ENCODE data around the gene OTUD4. TPM values are rescaled to one million over a fixed set of nuclear protein-coding genes. Genes with fewer than 3 reads are reported as not detected.

Gene OTUD4
- total RNA-seq, 2 donors from 2014 or later, result 26.7 to 33.2 TPM

DNA sequence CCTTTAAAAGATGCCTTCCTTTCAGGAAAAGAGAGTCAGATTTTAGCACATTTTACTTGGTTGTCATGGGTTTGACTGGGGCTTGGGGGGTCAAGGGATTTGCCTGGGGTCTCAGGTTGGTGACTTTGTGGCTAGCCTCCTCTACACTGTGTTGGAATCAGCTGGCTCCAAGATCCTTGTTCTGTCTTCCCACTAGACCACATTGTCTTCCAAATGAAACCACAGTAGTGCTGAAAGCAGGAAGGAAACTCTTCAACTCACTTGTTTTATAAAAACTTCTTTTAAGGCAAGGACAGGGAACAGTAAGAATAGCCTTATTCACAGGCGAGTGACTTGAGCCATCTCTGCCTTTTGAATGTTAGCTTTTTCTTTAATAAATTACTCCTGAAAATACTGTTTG lies 37.0 kb upstream of the OTUD4 start:
- TF ChIP-seq CTCF (IDR thresholded peaks at IDR 0.05), result no peak
- intact Hi-C loops (cut with DNase I), result no loop called here

GRCh38 chr4:145216535-145216934 lies 36.1 kb upstream of the OTUD4 start:
- no peak overlapping the region for H3K27ac ChIP-seq
- H3K4me3 ChIP-seq, result no peak overlapping the region
- no peaks in the 10 kb centered on the region for H3K36me3 ChIP-seq
- intact Hi-C loops (cut with DNase I), result no loop called here
- H3K9me3 ChIP-seq, result no peaks in the 10 kb centered on the region
- DNase-seq, result no peak
- H3K27me3 ChIP-seq, result no peaks in the 10 kb centered on the region
- no peak for TF ChIP-seq CTCF (IDR thresholded peaks at IDR 0.05)
- no peaks in the 10 kb centered on the region for H3K4me1 ChIP-seq
- H3K9ac ChIP-seq (ENCODE audit: low read depth in 2 of 2, low read length in 2 of 2), result no peak overlapping the region

More for the DNA sequence above, 37.0 kb upstream of the OTUD4 start:
- Histone ChIP-seq H3K4me3 (no peak overlapping the region), H3K27ac (no peak overlapping the region), H3K4me1 (no peaks in the 10 kb centered on the region), H3K36me3 (no peaks in the 10 kb centered on the region), H3K9me3 (no peaks in the 10 kb centered on the region), H3K9ac (ENCODE audit: low read depth in 2 of 2, low read length in 2 of 2) (no peak overlapping the region), H3K27me3 (no peaks in the 10 kb centered on the region)
- DNase-seq, result no peak

DNA sequence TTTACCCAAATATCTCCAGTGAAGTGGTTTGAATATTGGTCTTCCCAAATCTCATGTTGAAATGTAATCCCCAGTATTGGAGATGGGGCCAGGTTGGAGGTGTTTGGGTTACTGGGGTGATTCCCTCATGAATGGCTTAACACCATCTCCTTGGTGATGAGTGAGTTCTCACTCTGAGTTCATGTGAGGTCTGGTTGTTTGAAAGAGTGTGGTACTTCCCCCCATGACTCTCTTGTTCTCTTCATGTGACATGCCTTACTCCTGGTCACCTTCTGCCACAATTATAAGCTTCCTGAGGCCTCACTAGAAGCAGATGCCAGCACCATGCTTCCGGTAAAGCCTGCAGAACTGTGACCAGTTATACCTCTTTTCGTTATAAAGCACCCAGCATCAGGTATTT lies 32.9 kb upstream of the OTUD4 start:
- intact Hi-C loops (cut with DNase I), result no loop called here
- TF ChIP-seq CTCF (IDR thresholded peaks at IDR 0.05), result no peak
- Histone ChIP-seq H3K36me3 (no peaks in the 10 kb centered on the region), H3K27me3 (no peaks in the 10 kb centered on the region), H3K27ac (no peak overlapping the region), H3K4me3 (no peak overlapping the region), H3K9me3 (no peaks in the 10 kb centered on the region), H3K4me1 (no peaks in the 10 kb centered on the region), H3K9ac (ENCODE audit: low read depth in 2 of 2, low read length in 2 of 2) (no peak overlapping the region)
- no peak for DNase-seq

DNA sequence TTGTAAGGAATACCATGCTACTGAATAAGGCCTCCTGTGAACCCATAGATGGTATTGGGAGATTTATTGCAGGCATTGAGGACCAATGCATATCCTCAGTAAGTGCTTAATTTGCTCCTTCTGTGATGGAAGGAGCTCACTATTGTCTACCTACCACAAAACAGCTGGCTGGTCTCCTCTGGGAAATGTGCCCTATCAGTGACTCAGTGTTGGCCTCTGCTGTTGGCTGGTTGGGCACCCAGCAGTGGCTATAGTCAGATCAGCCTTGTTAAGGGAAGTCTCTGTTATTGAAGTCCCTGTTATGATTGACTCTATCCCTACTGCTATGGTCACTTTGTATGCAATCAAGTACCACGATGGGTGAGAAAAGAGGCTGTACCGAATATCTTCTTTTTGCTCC lies 27.5 kb upstream of the OTUD4 start:
- Histone ChIP-seq H3K9me3 (no peaks in the 10 kb centered on the region), H3K9ac (ENCODE audit: low read depth in 2 of 2, low read length in 2 of 2) (no peak overlapping the region), H3K4me3 (no peak overlapping the region), H3K4me1 (no peaks in the 10 kb centered on the region), H3K27me3 (no peaks in the 10 kb centered on the region), H3K36me3 (no peaks in the 10 kb centered on the region), H3K27ac (no peak overlapping the region)
- TF ChIP-seq CTCF (IDR thresholded peaks at IDR 0.05), result no peak
- no peak for DNase-seq
- intact Hi-C loops (cut with DNase I), result no loop called here

- Histone ChIP-seq H3K36me3 (no peaks in the 10 kb centered on the region), H3K27ac (no peak overlapping the region), H3K27me3 (no peaks in the 10 kb centered on the region), H3K9me3 (no peaks in the 10 kb centered on the region), H3K9ac (ENCODE audit: low read depth in 2 of 2, low read length in 2 of 2) (no peak overlapping the region), H3K4me3 (no peak overlapping the region), H3K4me1 (no peaks in the 10 kb centered on the region)
- intact Hi-C loops (cut with DNase I), result no loop called here
- DNase-seq, result no peak
- no peak for TF ChIP-seq CTCF (IDR thresholded peaks at IDR 0.05)
Measured at GRCh38 chr4:145203410-145203809, 23.0 kb upstream of the OTUD4 start.

DNA sequence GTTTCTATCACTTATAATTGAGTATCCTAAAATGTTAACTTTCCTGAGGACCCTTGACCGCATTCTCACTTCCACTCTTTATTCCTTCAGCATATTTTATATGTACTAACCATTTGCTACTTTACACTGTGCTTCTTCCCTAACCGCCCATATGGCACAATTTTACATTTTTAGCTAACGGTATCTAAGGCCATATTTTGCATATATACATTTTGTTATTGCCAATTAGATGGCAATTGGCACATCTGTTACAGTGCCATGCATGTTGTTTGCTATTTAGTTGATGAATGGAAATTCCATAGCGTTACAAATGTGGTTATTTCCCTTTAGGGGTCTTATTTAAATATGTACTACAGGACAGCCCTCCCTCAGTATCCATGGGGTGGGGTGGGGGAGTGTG lies 20.0 kb upstream of the OTUD4 start:
- Histone ChIP-seq H3K36me3 (no peaks in the 10 kb centered on the region), H3K4me1 (no peaks in the 10 kb centered on the region), H3K4me3 (no peak overlapping the region), H3K9me3 (no peaks in the 10 kb centered on the region), H3K27me3 (no peaks in the 10 kb centered on the region), H3K27ac (no peak overlapping the region), H3K9ac (ENCODE audit: low read depth in 2 of 2, low read length in 2 of 2) (no peak overlapping the region)
- DNase-seq, result no peak
- intact Hi-C loops (cut with DNase I), result no loop called here
- no peak for TF ChIP-seq CTCF (IDR thresholded peaks at IDR 0.05)

All from colonic mucosa (tissue), 4 donors.